Measurements from ENCODE around the gene TTLL11. TPM values are rescaled to one million over a fixed set of nuclear protein-coding genes. Genes with fewer than 3 reads are reported as not detected.

The TTLL11 gene
- total RNA-seq, 6 experiments from 2014 or later: 6.9 to 10.2 (median 8.3) TPM

- Mint-ChIP-seq H3K9me3 (no peaks in the 10 kb centered on the region), H3K36me3 (ENCODE audit: low read depth) (peaks cover 15% of the 10 kb centered on the region), H3K4me1 (ENCODE audit: low read depth) (peaks cover 62% of the 10 kb centered on the region), H3K4me3 (peak overlapping the region; percentile 20), H3K27me3 (ENCODE audit: insufficient read depth) (no peaks in the 10 kb centered on the region; the same call in 1 of the 2 replicates), H3K27ac (peak overlapping the region; percentile 78)
- peak; percentile 19 for DNase-seq
- no peak for TF ChIP-seq CTCF (IDR thresholded peaks at IDR 0.05)
Measured at GRCh38 chr9:121945281-121945680, 147.8 kb downstream of the TTLL11 start.

- Mint-ChIP-seq H3K27ac (peak overlapping the region; percentile 78), H3K4me1 (ENCODE audit: low read depth) (peaks cover 57% of the 10 kb centered on the region), H3K36me3 (ENCODE audit: low read depth) (peaks cover 9% of the 10 kb centered on the region), H3K27me3 (ENCODE audit: insufficient read depth) (no peaks in the 10 kb centered on the region; the same call in 1 of the 2 replicates), H3K9me3 (no peaks in the 10 kb centered on the region), H3K4me3 (peak overlapping the region; percentile 25; the same call in 1 of the 2 replicates)
- peak; percentile 91 for DNase-seq
- TF ChIP-seq CTCF (IDR thresholded peaks at IDR 0.05): no peak
Measured at GRCh38 chr9:121944711-121945191, 148.4 kb downstream of the TTLL11 start.

- no peak for TF ChIP-seq CTCF (IDR thresholded peaks at IDR 0.05)
- Mint-ChIP-seq H3K27me3 (ENCODE audit: insufficient read depth) (no peaks in the 10 kb centered on the region; the same call in 1 of the 2 replicates), H3K9me3 (no peaks in the 10 kb centered on the region), H3K4me1 (ENCODE audit: low read depth) (peaks cover 51% of the 10 kb centered on the region), H3K27ac (peak overlapping the region; percentile 60), H3K4me3 (peak overlapping the region; percentile 2; the same call in 1 of the 2 replicates), H3K36me3 (ENCODE audit: low read depth) (peaks cover 6% of the 10 kb centered on the region)
- no peak for DNase-seq
Measured at GRCh38 chr9:121943463-121943862, 149.6 kb downstream of the TTLL11 start.

DNA sequence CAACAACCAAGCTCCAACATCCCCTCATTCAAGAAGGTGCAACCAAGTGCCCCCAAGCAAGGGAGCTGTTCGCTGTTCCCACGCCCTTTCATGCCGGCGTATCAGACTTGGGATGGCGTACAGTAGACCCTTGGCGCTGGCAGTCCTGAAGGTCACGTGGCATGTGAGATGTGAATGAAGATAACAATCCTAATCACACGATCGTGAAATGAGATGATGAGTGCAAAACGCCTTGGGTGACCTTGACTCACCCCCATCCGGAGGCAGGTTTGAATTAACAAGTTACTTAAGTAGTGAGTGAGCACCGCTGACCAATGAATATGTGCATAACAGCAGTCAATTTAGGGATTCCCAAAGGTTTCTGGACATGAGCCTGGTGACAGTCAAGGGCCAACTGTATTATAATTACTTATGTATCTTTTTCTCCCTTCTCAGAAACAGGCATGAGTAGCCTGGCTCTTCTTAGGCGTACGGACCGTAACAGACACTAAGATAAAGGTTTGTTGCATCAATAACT lies 150.2 kb downstream of the TTLL11 start:
- H3K27ac Mint-ChIP-seq: peak overlapping the region; percentile 60
- H3K27me3 Mint-ChIP-seq (ENCODE audit: insufficient read depth): no peaks in the 10 kb centered on the region; the same call in 1 of the 2 replicates
- H3K4me3 Mint-ChIP-seq: no peak overlapping the region
- peaks cover 50% of the 10 kb centered on the region for H3K4me1 Mint-ChIP-seq (ENCODE audit: low read depth)
- H3K9me3 Mint-ChIP-seq: no peaks in the 10 kb centered on the region
- H3K36me3 Mint-ChIP-seq (ENCODE audit: low read depth): peaks cover 6% of the 10 kb centered on the region
- TF ChIP-seq CTCF (IDR thresholded peaks at IDR 0.05): no peak
- DNase-seq: no peak

DNA sequence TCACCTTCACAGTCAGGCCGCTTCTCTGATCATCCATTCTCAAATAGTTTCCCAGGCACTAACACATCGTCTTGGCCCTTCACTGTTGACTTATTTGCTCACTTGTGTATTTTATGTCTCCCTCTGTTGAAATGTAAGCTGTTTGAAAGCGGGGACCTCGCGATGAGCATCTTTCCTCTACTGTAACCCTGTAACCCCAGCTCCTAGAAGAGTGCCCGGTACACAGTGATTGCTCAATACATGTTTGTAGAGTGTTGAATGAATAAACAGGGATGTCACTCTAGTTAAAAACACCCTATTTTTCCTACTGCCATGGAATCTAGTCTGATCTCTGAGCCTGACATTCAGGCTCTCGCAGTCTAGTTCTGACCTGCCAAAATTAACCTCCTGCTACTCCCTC lies 150.8 kb downstream of the TTLL11 start:
- DNase-seq: no peak
- Mint-ChIP-seq H3K4me1 (ENCODE audit: low read depth) (peaks cover 44% of the 10 kb centered on the region), H3K9me3 (no peaks in the 10 kb centered on the region), H3K27ac (no peak overlapping the region), H3K36me3 (ENCODE audit: low read depth) (peaks cover 6% of the 10 kb centered on the region), H3K27me3 (ENCODE audit: insufficient read depth) (no peaks in the 10 kb centered on the region; the same call in 1 of the 2 replicates), H3K4me3 (no peak overlapping the region)
- TF ChIP-seq CTCF (IDR thresholded peaks at IDR 0.05): no peak
